ENCODE results near the gene SRBD1. TPM values are rescaled to one million over a fixed set of nuclear protein-coding genes. Genes with fewer than 3 reads are reported as not detected.

The SRBD1 gene
- total and polyA plus RNA-seq, 2 of the 8 experiments (the other 6 are each of a cell fraction or from before 2014, with no cell fraction given), result 4.6 to 20.0 TPM

DNA sequence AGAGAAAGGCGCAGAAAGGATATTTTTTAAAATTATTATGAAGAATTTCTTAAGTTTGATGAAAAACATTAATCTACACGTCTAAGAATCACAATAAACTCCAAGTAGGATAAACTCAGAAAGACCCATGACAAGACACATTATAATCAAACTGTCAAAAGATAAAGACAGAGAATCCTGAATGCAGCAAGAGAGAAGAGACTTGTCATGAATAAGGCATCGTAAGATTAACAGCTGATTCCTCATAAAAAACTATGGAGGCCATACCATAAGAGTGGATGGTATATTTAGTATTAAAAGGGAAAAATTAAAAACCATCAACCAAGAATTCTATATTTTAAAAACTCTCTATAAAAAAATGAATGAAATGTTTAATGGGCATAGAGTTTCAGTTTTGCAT, 39.1 kb downstream of the SRBD1 start:
- no peak overlapping the region for H2AFZ ChIP-seq (ENCODE audit: low read length)
- H3K18ac ChIP-seq (ENCODE audit: extremely low read depth, low read length), result no peak overlapping the region
- no peak overlapping the region for H4K5ac ChIP-seq (ENCODE audit: insufficient read length, low read depth, low read length)
- H4K91ac ChIP-seq (replicated peaks; ENCODE audit: insufficient read length, low read length), result no peak overlapping the region
- no peak overlapping the region for H3K4me2 ChIP-seq (ENCODE audit: insufficient read depth in 1 of 2, low read depth in 2 of 2, low read length in 2 of 2)
- ChIA-PET CTCF (ENCODE audit: partially characterized antibody) (no interaction called here), POLR2A (ENCODE audit: partially characterized antibody) (no interaction called here)
- no peak overlapping the region for H3K4me3 ChIP-seq (ENCODE audit: extremely low read depth in 1 of 4, insufficient read depth in 2 of 4, low read depth in 3 of 4, low read length in 4 of 4)
- H2AK5ac ChIP-seq (ENCODE audit: low read depth, low read length), result no peak overlapping the region
- no peak overlapping the region for H2BK5ac ChIP-seq (ENCODE audit: low read depth, low read length)
- 86% methylated on average over 3 of the region's 3 CpGs; no CpG with 5 or more reads in 1 of the 2 experiments for WGBS, 2 experiments (ENCODE audit: extremely low coverage in 1 of 2, insufficient coverage in 1 of 2, insufficient read length in 1 of 2, insufficient replicate concordance in 2 of 2, low coverage in 1 of 2, low lambda C conversion rate in 2 of 2, missing lambda C conversion rate in 1 of 2)
- H3K36me3 ChIP-seq (ENCODE audit: control insufficient read depth in 2 of 4, insufficient read depth in 4 of 4, low read length in 3 of 4), result peaks cover 0 to 11% (median 3%) of the 10 kb centered on the region in 4 experiments; a peak in 3 of 8 replicates
- no peak overlapping the region for H2BK120ac ChIP-seq (replicated peaks; ENCODE audit: low read depth, low read length)
- FAIRE-seq (no peak), DNase-seq (ENCODE audit: low read depth in 1 of 2, low spot score in 2 of 2) (no peak)
- no peaks in the 10 kb centered on the region for H3K23me2 ChIP-seq (ENCODE audit: low read depth, low read length)
- no peak overlapping the region for H2BK15ac ChIP-seq (ENCODE audit: low read length)
- no peaks in the 10 kb centered on the region for H4K20me1 ChIP-seq (replicated peaks in 1 of 2; ENCODE audit: control insufficient read depth in 1 of 2, insufficient read depth in 2 of 2, low read length in 2 of 2)
- H3K9me3 ChIP-seq (ENCODE audit: insufficient read depth in 2 of 2, low read depth in 1 of 2, low read length in 1 of 2), result no peaks in the 10 kb centered on the region
- no peaks in the 10 kb centered on the region for H3K27me3 ChIP-seq (replicated peaks in 1 of 4; ENCODE audit: control insufficient read depth in 3 of 4, extremely low read depth in 1 of 4, insufficient read depth in 3 of 4, low read length in 3 of 4)
- H2BK20ac ChIP-seq (ENCODE audit: low read length), result no peak overlapping the region
- H3K79me1 ChIP-seq (ENCODE audit: low read depth, low read length), result no peaks in the 10 kb centered on the region
- H3K14ac ChIP-seq (ENCODE audit: insufficient read length), result no peak overlapping the region
- H3K9ac ChIP-seq (replicated peaks in 1 of 4; ENCODE audit: extremely low read depth in 1 of 4, low read depth in 3 of 4, low read length in 3 of 4), result no peak overlapping the region
- no peak overlapping the region for H3K23ac ChIP-seq (ENCODE audit: insufficient read length)
- no peak overlapping the region for H3K27ac ChIP-seq (ENCODE audit: low read depth, low read length)
- peaks cover 0 to 6% (median 3%) of the 10 kb centered on the region in 4 experiments; a peak in 2 of 7 replicates for H3K4me1 ChIP-seq (replicated peaks in 1 of 4; ENCODE audit: control insufficient read depth in 3 of 4, insufficient read depth in 4 of 4, low read length in 3 of 4)
- H2BK12ac ChIP-seq (ENCODE audit: low read depth, low read length), result no peak overlapping the region
- no peak overlapping the region for H3K4ac ChIP-seq (replicated peaks; ENCODE audit: insufficient read length, low read depth, low read length)
- H3K79me2 ChIP-seq (ENCODE audit: control insufficient read depth in 1 of 2, insufficient read depth in 2 of 2, low read length in 2 of 2), result no peaks in the 10 kb centered on the region
- no peak overlapping the region for H3K56ac ChIP-seq (replicated peaks; ENCODE audit: insufficient read length, low read depth, low read length)
- H4K8ac ChIP-seq (ENCODE audit: extremely low read depth, insufficient read depth, low read length), result no peak overlapping the region
- no peak for TF ChIP-seq CREB1 (IDR thresholded peaks at IDR 0.05)
- no peak for TF ChIP-seq TAF1 (IDR thresholded peaks at IDR 0.05; ENCODE audit: low read depth, low read length)
- TF ChIP-seq KDM1A (IDR thresholded peaks at IDR 0.05; ENCODE audit: borderline replicate concordance, low read length), result no peak
- no peak for TF ChIP-seq POLR2AphosphoS5 (IDR thresholded peaks at IDR 0.05; ENCODE audit: low read depth, low read length)
- TF ChIP-seq, protein P1, sequence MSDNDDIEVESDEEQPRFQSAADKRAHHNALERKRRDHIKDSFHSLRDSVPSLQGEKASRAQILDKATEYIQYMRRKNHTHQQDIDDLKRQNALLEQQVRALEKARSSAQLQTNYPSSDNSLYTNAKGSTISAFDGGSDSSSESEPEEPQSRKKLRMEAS (IDR thresholded peaks at IDR 0.05), result no peak
- no peak for TF ChIP-seq CBX8 (IDR thresholded peaks at IDR 0.05; ENCODE audit: borderline replicate concordance, low read depth, low read length)
- no peak for TF ChIP-seq NRF1 (IDR thresholded peaks at IDR 0.05; ENCODE audit: low read depth, low read length)
- no peak for TF ChIP-seq CHD1 (IDR thresholded peaks at IDR 0.05; ENCODE audit: low read depth, low read length)
- no peak for TF ChIP-seq HDAC2 (IDR thresholded peaks at IDR 0.05; ENCODE audit: borderline replicate concordance in 1 of 2, low read depth in 2 of 2, low read length in 2 of 2)
- TF ChIP-seq POU5F1 (IDR thresholded peaks at IDR 0.05; ENCODE audit: low read depth, low read length), result no peak
- TF ChIP-seq, protein P2, sequence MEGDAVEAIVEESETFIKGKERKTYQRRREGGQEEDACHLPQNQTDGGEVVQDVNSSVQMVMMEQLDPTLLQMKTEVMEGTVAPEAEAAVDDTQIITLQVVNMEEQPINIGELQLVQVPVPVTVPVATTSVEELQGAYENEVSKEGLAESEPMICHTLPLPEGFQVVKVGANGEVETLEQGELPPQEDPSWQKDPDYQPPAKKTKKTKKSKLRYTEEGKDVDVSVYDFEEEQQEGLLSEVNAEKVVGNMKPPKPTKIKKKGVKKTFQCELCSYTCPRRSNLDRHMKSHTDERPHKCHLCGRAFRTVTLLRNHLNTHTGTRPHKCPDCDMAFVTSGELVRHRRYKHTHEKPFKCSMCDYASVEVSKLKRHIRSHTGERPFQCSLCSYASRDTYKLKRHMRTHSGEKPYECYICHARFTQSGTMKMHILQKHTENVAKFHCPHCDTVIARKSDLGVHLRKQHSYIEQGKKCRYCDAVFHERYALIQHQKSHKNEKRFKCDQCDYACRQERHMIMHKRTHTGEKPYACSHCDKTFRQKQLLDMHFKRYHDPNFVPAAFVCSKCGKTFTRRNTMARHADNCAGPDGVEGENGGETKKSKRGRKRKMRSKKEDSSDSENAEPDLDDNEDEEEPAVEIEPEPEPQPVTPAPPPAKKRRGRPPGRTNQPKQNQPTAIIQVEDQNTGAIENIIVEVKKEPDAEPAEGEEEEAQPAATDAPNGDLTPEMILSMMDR (IDR thresholded peaks at IDR 0.05; ENCODE audit: control extremely low read depth in 1 of 3, insufficient read depth in 1 of 3, low read depth in 1 of 3, low read length in 3 of 3), result no peak
- no peak for TF ChIP-seq HDAC6 (IDR thresholded peaks at IDR 0.05; ENCODE audit: low read depth, low read length)

All from H1 (cell line).